ENCODE data around the gene GPD1L.

GRCh38 chr3:32181796-32182195, 75.4 kb downstream of the GPD1L start:
- TF ChIP-seq, protein P1, sequence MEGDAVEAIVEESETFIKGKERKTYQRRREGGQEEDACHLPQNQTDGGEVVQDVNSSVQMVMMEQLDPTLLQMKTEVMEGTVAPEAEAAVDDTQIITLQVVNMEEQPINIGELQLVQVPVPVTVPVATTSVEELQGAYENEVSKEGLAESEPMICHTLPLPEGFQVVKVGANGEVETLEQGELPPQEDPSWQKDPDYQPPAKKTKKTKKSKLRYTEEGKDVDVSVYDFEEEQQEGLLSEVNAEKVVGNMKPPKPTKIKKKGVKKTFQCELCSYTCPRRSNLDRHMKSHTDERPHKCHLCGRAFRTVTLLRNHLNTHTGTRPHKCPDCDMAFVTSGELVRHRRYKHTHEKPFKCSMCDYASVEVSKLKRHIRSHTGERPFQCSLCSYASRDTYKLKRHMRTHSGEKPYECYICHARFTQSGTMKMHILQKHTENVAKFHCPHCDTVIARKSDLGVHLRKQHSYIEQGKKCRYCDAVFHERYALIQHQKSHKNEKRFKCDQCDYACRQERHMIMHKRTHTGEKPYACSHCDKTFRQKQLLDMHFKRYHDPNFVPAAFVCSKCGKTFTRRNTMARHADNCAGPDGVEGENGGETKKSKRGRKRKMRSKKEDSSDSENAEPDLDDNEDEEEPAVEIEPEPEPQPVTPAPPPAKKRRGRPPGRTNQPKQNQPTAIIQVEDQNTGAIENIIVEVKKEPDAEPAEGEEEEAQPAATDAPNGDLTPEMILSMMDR (IDR thresholded peaks at IDR 0.05; ENCODE audit: low read depth, low read length) = no peak
- TF ChIP-seq EZH2phosphoT487 (IDR thresholded peaks at IDR 0.05; ENCODE audit: low read depth) = no peak

Data from OCI-LY3 (cell line).